Measurements from ENCODE around the gene PLCG2. TPM values are rescaled to one million over a fixed set of nuclear protein-coding genes. Genes with fewer than 3 reads are reported as not detected.

The PLCG2 gene
- total and polyA plus RNA-seq, 7 donors: 1.6 to 24.8 (median 3.6) TPM

GRCh38 chr16:81752225-81752875 is 26.7 kb upstream of the PLCG2 start:
- 44 to 49% methylated on average over 13 of the region's 13 CpGs for WGBS, 2 donors
- Histone ChIP-seq H3K4me1 (no peaks in the 10 kb centered on the region), H3K36me3 (no peaks in the 10 kb centered on the region), H3K27me3 (no peaks in the 10 kb centered on the region), H3K4me3 (no peak overlapping the region), H3K9me3 (no peaks in the 10 kb centered on the region), H3K27ac (peak overlapping the region in 3 of 4 donors; percentile 15 to 59 (median 35))
- intact Hi-C loops (cut with DNase I): no loop called here
- TF ChIP-seq EP300 (IDR thresholded peaks at IDR 0.05) (no peak), CTCF (IDR thresholded peaks at IDR 0.05) (no peak), POLR2A (IDR thresholded peaks at IDR 0.05) (no peak), POLR2AphosphoS5 (IDR thresholded peaks at IDR 0.05) (no peak)
- peak; percentile 80 for DNase-seq

- no peaks in the 10 kb centered on the region for H3K9me3 ChIP-seq
- H3K36me3 ChIP-seq: no peaks in the 10 kb centered on the region
- peak overlapping the region in 3 of 4 donors; percentile 15 to 59 (median 35) for H3K27ac ChIP-seq
- no peaks in the 10 kb centered on the region for H3K27me3 ChIP-seq
- DNase-seq: no peak
- no peak overlapping the region for H3K4me3 ChIP-seq
- TF ChIP-seq POLR2A (IDR thresholded peaks at IDR 0.05) (no peak), CTCF (IDR thresholded peaks at IDR 0.05) (no peak), EP300 (IDR thresholded peaks at IDR 0.05) (no peak), POLR2AphosphoS5 (IDR thresholded peaks at IDR 0.05) (no peak)
- intact Hi-C loops (cut with DNase I): no loop called here
- H3K4me1 ChIP-seq: no peaks in the 10 kb centered on the region
- WGBS, 2 donors: 88% methylated on average over 7 of the region's 7 CpGs
These were observed 26.2 kb upstream of the PLCG2 start for GRCh38 chr16:81752876-81753227.

- no peak overlapping the region for H3K4me3 ChIP-seq
- no peak overlapping the region for H3K27ac ChIP-seq
- H3K4me1 ChIP-seq: no peaks in the 10 kb centered on the region
- no peaks in the 10 kb centered on the region for H3K9me3 ChIP-seq
- intact Hi-C loops (cut with DNase I): no loop called here
- H3K27me3 ChIP-seq: no peaks in the 10 kb centered on the region
- TF ChIP-seq EP300 (IDR thresholded peaks at IDR 0.05) (no peak), CTCF (IDR thresholded peaks at IDR 0.05) (no peak), POLR2A (IDR thresholded peaks at IDR 0.05) (no peak), POLR2AphosphoS5 (IDR thresholded peaks at IDR 0.05) (no peak)
- DNase-seq: no peak
- 95% methylated on average over 1 of the region's 1 CpG for WGBS, 2 donors
- H3K36me3 ChIP-seq: no peaks in the 10 kb centered on the region
These were observed 24.2 kb upstream of the PLCG2 start for GRCh38 chr16:81754858-81755257.

- Histone ChIP-seq H3K27ac (no peak overlapping the region), H3K27me3 (no peaks in the 10 kb centered on the region), H3K4me1 (no peaks in the 10 kb centered on the region), H3K4me3 (no peak overlapping the region), H3K9me3 (no peaks in the 10 kb centered on the region), H3K36me3 (no peaks in the 10 kb centered on the region)
- no peak for TF ChIP-seq EP300 (IDR thresholded peaks at IDR 0.05)
- no peak for TF ChIP-seq POLR2A (IDR thresholded peaks at IDR 0.05)
- TF ChIP-seq POLR2AphosphoS5 (IDR thresholded peaks at IDR 0.05): no peak
- TF ChIP-seq CTCF (IDR thresholded peaks at IDR 0.05): no peak
- no peak for DNase-seq
- intact Hi-C loops (cut with DNase I): no loop called here
- 43 to 53% methylated on average over 13 of the region's 13 CpGs for WGBS, 2 donors
These were observed 23.0 kb upstream of the PLCG2 start for GRCh38 chr16:81755915-81756614.
